Neural cell (in vitro differentiated cells): ENCODE results near the gene ORAI1. TPM values are rescaled to one million over a fixed set of nuclear protein-coding genes. Genes with fewer than 3 reads are reported as not detected.

Experiments used
- H2AFZ ChIP-seq: fragments of 200-600, 300-800 bp; sonication (generic), shearing (Covaris generic); 2 replicates; pipeline ENCODE4 v1.6.0; 2014; ENCODE audit warnings: low read depth, mild to moderate bottlenecking, antibody characterized with exemption, low read length, moderate library complexity
- H3F3A ChIP-seq: fragments of 200-600 bp; shearing (Covaris generic); 2 replicates; pipeline ENCODE4 v1.6.1; 2016; ENCODE audit warnings: mild to moderate bottlenecking, moderate library complexity, mixed read lengths, antibody characterized with exemption, low read length; ENCODE audit not compliant: insufficient read depth, poor library complexity, severe bottlenecking
- H3K27ac ChIP-seq: fragments of 200-600, 300-800 bp; sonication (generic), shearing (Covaris generic); 2 replicates; pipeline ENCODE4 v1.5.1; 2014; ENCODE audit warnings: mild to moderate bottlenecking, low read length, moderate library complexity
- H3K27me3 ChIP-seq: fragments of 300-800, 200-600 bp; sonication (generic), shearing (Covaris generic); 2 replicates; pipeline ENCODE4 v1.6.0; 2014; ENCODE audit warnings: mild to moderate bottlenecking, low read depth, low read length, moderate library complexity; ENCODE audit not compliant: insufficient read depth
- H3K36me3 ChIP-seq: fragments of 300-800, 200-600 bp; sonication (generic), shearing (Covaris generic); 2 replicates; pipeline ENCODE4 v1.5.1; 2014; ENCODE audit warnings: mild to moderate bottlenecking, antibody characterized with exemption, low read length, moderate library complexity; ENCODE audit not compliant: insufficient read depth
- H3K4me2 ChIP-seq: fragments of 300-800, 200-600 bp; sonication (generic), shearing (Covaris generic); 2 replicates; pipeline ENCODE4 v1.6.0; 2014; ENCODE audit warnings: mild to moderate bottlenecking, low read length
- H3K4me3 ChIP-seq: fragments of 300-800, 200-600 bp; sonication (generic), shearing (Covaris generic); 2 replicates; pipeline ENCODE4 v1.5.1; 2014; ENCODE audit warnings: mild to moderate bottlenecking, low read length, moderate library complexity
- H3K79me2 ChIP-seq: fragments of 200-600 bp; shearing (Covaris generic); replicated peaks from 2 replicates; pipeline ENCODE4 v1.6.0; 2014; ENCODE audit warnings: mild to moderate bottlenecking, low read length, moderate library complexity; ENCODE audit not compliant: insufficient read depth
- H3K9ac ChIP-seq: fragments of 300-800, 200-600 bp; sonication (generic), shearing (Covaris generic); 2 replicates; pipeline ENCODE4 v1.6.1; 2016; ENCODE audit warnings: mild to moderate bottlenecking, low read length, mixed read lengths
- H3K9me2 ChIP-seq: fragments of 200-600 bp; shearing (Covaris generic); 2 replicates; pipeline ENCODE4 v1.6.1; 2016; ENCODE audit warnings: mild to moderate bottlenecking, low read length, mixed read lengths; ENCODE audit not compliant: insufficient read depth
- H3K9me3 ChIP-seq: fragments of 200-600, 300-800 bp; sonication (generic), shearing (Covaris generic); 2 replicates; pipeline ENCODE4 v1.6.1; 2016; ENCODE audit warnings: mild to moderate bottlenecking, mixed run types, low read length, moderate library complexity, mixed read lengths
- H4K20me1 ChIP-seq: fragments of 200-600 bp; shearing (Covaris generic); 2 replicates; pipeline ENCODE4 v1.6.1; 2016; ENCODE audit warnings: mild to moderate bottlenecking, mixed run types; ENCODE audit not compliant: insufficient read depth
- EP300 ChIP-seq: fragments of 450-650 bp; conservative IDR thresholded peaks from 2 replicates; pipeline ENCODE4 v1.6.1; 2014; ENCODE audit warnings: antibody characterized with exemption, mild to moderate bottlenecking, moderate library complexity; ENCODE audit not compliant: poor library complexity, severe bottlenecking
- EZH2 ChIP-seq: fragments of 200-600, 300-800 bp; shearing (Covaris generic), sonication (generic); IDR thresholded peaks from 2 replicates; pipeline ENCODE4 v1.6.1; 2014; ENCODE audit warnings: antibody characterized with exemption, low read length, borderline replicate concordance, mild to moderate bottlenecking; ENCODE audit not compliant: insufficient read depth, poor library complexity, severe bottlenecking
- MXI1 ChIP-seq: fragments of 450-650 bp; conservative IDR thresholded peaks from 2 replicates; pipeline ENCODE4 v1.6.1; 2014; ENCODE audit warnings: antibody characterized with exemption, mild to moderate bottlenecking; ENCODE audit not compliant: poor library complexity, severe bottlenecking
- POLR2AphosphoS5 ChIP-seq: IDR thresholded peaks from 2 replicates; pipeline ENCODE4 v1.6.1; 2012
- RAD21 ChIP-seq: fragments of 450-650 bp; conservative IDR thresholded peaks from 2 replicates; pipeline ENCODE4 v1.6.1; 2014; ENCODE audit warnings: antibody characterized with exemption, mild to moderate bottlenecking, moderate library complexity
- SMC3 ChIP-seq: fragments of 450-650 bp; conservative IDR thresholded peaks from 2 replicates; pipeline ENCODE4 v1.6.1; 2014; ENCODE audit warnings: antibody characterized with exemption, mild to moderate bottlenecking, moderate library complexity; ENCODE audit not compliant: poor library complexity
- TAF1 ChIP-seq: IDR thresholded peaks from 2 replicates; pipeline ENCODE4 v1.6.1; 2012; ENCODE audit warnings: low read depth
- polyA plus RNA-seq: library from polyadenylated mRNA; depleted of rRNA; stranded (reverse); fragments of >200 nt; gene quantifications from 2 replicates; pipeline ENCODE4 v1.2.3, GENCODE V29; 2014
- TF ChIP-seq, protein P1 (sequence below): fragments of 450-650 bp; IDR thresholded peaks from 2 replicates; pipeline ENCODE4 v1.5.1; 2014; ENCODE audit warnings: antibody characterized with exemption, mild to moderate bottlenecking, moderate library complexity; ENCODE audit not compliant: poor library complexity, severe bottlenecking
- TF ChIP-seq, protein P2 (sequence below): IDR thresholded peaks from 2 replicates; pipeline ENCODE4 v1.6.1; 2012; ENCODE audit warnings: borderline replicate concordance

ORAI1 gene
- polyA plus RNA-seq, 1 donor from 2014 or later = 0.78 TPM

DNA sequence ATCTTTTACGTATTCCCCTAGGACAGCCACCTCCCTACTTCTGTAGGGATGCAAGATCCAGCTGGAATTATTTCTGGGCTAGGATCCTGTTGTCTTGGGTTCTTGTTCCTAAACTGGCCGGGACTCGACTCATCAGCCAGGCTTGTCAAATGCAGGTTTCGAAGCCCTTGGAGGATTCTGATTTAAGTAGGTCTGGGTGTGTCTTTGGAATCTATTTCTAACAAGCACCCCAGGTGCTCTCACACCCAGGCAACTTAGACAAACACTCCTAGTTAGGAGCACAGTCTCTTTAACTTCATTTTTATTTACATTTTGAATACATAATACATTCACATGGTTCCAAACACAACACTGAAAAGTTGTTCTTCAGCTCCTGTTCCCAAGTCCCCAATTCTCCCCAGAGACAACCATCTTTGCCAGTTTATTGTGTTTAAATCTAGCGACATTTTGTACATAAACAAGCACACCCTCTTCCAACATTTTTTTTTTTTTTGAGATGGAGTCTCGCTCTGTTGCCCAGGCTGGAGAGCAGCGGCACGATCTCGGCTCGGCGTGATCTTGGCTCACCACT lies 22.2 kb downstream of the ORAI1 start:
- TF ChIP-seq SMC3 = no peak
- no peak for TF ChIP-seq TAF1
- no peak for TF ChIP-seq RAD21
- no peak for TF ChIP-seq MXI1
- TF ChIP-seq EP300 = no peak
- no peak for TF ChIP-seq EZH2
- TF ChIP-seq, protein P1, sequence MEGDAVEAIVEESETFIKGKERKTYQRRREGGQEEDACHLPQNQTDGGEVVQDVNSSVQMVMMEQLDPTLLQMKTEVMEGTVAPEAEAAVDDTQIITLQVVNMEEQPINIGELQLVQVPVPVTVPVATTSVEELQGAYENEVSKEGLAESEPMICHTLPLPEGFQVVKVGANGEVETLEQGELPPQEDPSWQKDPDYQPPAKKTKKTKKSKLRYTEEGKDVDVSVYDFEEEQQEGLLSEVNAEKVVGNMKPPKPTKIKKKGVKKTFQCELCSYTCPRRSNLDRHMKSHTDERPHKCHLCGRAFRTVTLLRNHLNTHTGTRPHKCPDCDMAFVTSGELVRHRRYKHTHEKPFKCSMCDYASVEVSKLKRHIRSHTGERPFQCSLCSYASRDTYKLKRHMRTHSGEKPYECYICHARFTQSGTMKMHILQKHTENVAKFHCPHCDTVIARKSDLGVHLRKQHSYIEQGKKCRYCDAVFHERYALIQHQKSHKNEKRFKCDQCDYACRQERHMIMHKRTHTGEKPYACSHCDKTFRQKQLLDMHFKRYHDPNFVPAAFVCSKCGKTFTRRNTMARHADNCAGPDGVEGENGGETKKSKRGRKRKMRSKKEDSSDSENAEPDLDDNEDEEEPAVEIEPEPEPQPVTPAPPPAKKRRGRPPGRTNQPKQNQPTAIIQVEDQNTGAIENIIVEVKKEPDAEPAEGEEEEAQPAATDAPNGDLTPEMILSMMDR = no peak
- TF ChIP-seq, protein P2, sequence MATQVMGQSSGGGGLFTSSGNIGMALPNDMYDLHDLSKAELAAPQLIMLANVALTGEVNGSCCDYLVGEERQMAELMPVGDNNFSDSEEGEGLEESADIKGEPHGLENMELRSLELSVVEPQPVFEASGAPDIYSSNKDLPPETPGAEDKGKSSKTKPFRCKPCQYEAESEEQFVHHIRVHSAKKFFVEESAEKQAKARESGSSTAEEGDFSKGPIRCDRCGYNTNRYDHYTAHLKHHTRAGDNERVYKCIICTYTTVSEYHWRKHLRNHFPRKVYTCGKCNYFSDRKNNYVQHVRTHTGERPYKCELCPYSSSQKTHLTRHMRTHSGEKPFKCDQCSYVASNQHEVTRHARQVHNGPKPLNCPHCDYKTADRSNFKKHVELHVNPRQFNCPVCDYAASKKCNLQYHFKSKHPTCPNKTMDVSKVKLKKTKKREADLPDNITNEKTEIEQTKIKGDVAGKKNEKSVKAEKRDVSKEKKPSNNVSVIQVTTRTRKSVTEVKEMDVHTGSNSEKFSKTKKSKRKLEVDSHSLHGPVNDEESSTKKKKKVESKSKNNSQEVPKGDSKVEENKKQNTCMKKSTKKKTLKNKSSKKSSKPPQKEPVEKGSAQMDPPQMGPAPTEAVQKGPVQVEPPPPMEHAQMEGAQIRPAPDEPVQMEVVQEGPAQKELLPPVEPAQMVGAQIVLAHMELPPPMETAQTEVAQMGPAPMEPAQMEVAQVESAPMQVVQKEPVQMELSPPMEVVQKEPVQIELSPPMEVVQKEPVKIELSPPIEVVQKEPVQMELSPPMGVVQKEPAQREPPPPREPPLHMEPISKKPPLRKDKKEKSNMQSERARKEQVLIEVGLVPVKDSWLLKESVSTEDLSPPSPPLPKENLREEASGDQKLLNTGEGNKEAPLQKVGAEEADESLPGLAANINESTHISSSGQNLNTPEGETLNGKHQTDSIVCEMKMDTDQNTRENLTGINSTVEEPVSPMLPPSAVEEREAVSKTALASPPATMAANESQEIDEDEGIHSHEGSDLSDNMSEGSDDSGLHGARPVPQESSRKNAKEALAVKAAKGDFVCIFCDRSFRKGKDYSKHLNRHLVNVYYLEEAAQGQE = no peak
- no peak for TF ChIP-seq POLR2AphosphoS5
- no peaks in the 10 kb centered on the region for H4K20me1 ChIP-seq

DNA sequence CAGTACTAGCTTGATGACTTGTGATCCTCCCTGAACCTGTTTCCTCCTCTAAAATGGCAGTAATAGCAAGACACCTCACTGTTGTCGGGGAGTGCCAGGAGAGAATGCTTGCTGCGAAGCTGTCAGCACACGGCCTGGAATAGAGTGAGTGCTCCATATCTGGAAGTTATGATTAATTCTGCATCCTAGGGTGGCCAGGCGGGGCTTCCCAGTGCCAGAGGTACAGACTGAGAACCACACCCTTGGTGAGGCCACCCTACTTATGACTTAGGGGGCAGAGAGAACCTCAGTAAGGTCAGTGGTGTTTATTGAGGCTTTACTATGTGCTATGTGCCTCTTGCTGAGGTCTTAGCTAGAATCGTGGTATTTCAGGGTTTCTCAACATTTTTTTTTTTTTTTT lies 23.0 kb downstream of the ORAI1 start:
- H3K4me3 ChIP-seq = no peak overlapping the region
- no peak overlapping the region for H3K9ac ChIP-seq
- no peak overlapping the region for H3K4me2 ChIP-seq
- no peaks in the 10 kb centered on the region for H3K27me3 ChIP-seq
- H3K79me2 ChIP-seq = no peaks in the 10 kb centered on the region
- H3K9me2 ChIP-seq = no peaks in the 10 kb centered on the region
- H3K36me3 ChIP-seq = no peaks in the 10 kb centered on the region
- no peak overlapping the region for H2AFZ ChIP-seq
- H3F3A ChIP-seq = no peaks in the 10 kb centered on the region
- H4K20me1 ChIP-seq = no peaks in the 10 kb centered on the region
- no peaks in the 10 kb centered on the region for H3K9me3 ChIP-seq
- TF ChIP-seq, protein P2 = no peak
- TF ChIP-seq SMC3 (no peak), MXI1 (no peak), TAF1 (no peak), EZH2 (no peak), EP300 (no peak), POLR2AphosphoS5 (no peak), RAD21 (no peak)
- TF ChIP-seq, protein P1 = no peak
- H3K27ac ChIP-seq = no peak overlapping the region

More for the DNA sequence above, 22.2 kb downstream of the ORAI1 start:
- Histone ChIP-seq H3K4me3 (no peak overlapping the region), H3K27me3 (no peaks in the 10 kb centered on the region), H3K9me2 (no peaks in the 10 kb centered on the region), H3K9me3 (no peaks in the 10 kb centered on the region), H3K79me2 (no peaks in the 10 kb centered on the region), H2AFZ (no peak overlapping the region), H3K27ac (no peak overlapping the region), H3F3A (no peaks in the 10 kb centered on the region), H3K36me3 (no peaks in the 10 kb centered on the region), H3K4me2 (no peak overlapping the region), H3K9ac (no peak overlapping the region)
